ENCODE data around the gene SPATA32. TPM values are rescaled to one million over a fixed set of nuclear protein-coding genes. Genes with fewer than 3 reads are reported as not detected.

Gene SPATA32
- total RNA-seq, 1 donor: not detected

- H3K4me3 ChIP-seq (ENCODE audit: insufficient read depth, low read length): no peak overlapping the region
- H3K9me3 ChIP-seq (ENCODE audit: low read depth, low read length): no peaks in the 10 kb centered on the region
- no peak overlapping the region for H3K27ac ChIP-seq (ENCODE audit: low read depth, low read length)
- no peaks in the 10 kb centered on the region for H4K20me1 ChIP-seq (ENCODE audit: insufficient read depth, low read length)
- no peak overlapping the region for H2AFZ ChIP-seq (ENCODE audit: low read length)
- no peak for TF ChIP-seq CTCF (IDR thresholded peaks at IDR 0.05; ENCODE audit: extremely low read depth, low read depth, low read length)
- no peaks in the 10 kb centered on the region for H3K79me2 ChIP-seq (ENCODE audit: insufficient read depth, low read length)
- H3K36me3 ChIP-seq (ENCODE audit: insufficient read depth, low read length): no peaks in the 10 kb centered on the region
- H3K4me2 ChIP-seq (ENCODE audit: insufficient read depth, low read length): peak overlapping the region; percentile 66
- DNase-seq (ENCODE audit: insufficient read length, low spot score, missing footprints): no peak
- peaks cover 5% of the 10 kb centered on the region for H3K4me1 ChIP-seq (ENCODE audit: insufficient read depth, low read length)
- H3K27me3 ChIP-seq (ENCODE audit: insufficient read depth, low read length): peaks cover 33% of the 10 kb centered on the region
These were observed 15.6 kb downstream of the SPATA32 start for GRCh38 chr17:45246338-45246737.

- no peak overlapping the region for H3K4me3 ChIP-seq (ENCODE audit: insufficient read depth, low read length)
- TF ChIP-seq CTCF (IDR thresholded peaks at IDR 0.05; ENCODE audit: extremely low read depth, low read depth, low read length): no peak
- no peaks in the 10 kb centered on the region for H3K36me3 ChIP-seq (ENCODE audit: insufficient read depth, low read length)
- H2AFZ ChIP-seq (ENCODE audit: low read length): no peak overlapping the region
- H4K20me1 ChIP-seq (ENCODE audit: insufficient read depth, low read length): no peaks in the 10 kb centered on the region
- no peaks in the 10 kb centered on the region for H3K79me2 ChIP-seq (ENCODE audit: insufficient read depth, low read length)
- H3K27ac ChIP-seq (ENCODE audit: low read depth, low read length): no peak overlapping the region
- no peaks in the 10 kb centered on the region for H3K9me3 ChIP-seq (ENCODE audit: low read depth, low read length)
- no peak overlapping the region for H3K4me2 ChIP-seq (ENCODE audit: insufficient read depth, low read length)
- H3K27me3 ChIP-seq (ENCODE audit: insufficient read depth, low read length): peaks cover 37% of the 10 kb centered on the region
- DNase-seq (ENCODE audit: insufficient read length, low spot score, missing footprints): no peak
- H3K4me1 ChIP-seq (ENCODE audit: insufficient read depth, low read length): peaks cover 14% of the 10 kb centered on the region
These were observed 16.9 kb downstream of the SPATA32 start for GRCh38 chr17:45244725-45245656.

GRCh38 chr17:45243750-45244149 is 18.1 kb downstream of the SPATA32 start:
- Histone ChIP-seq H4K20me1 (ENCODE audit: insufficient read depth, low read length) (no peaks in the 10 kb centered on the region), H3K4me3 (ENCODE audit: insufficient read depth, low read length) (no peak overlapping the region), H2AFZ (ENCODE audit: low read length) (no peak overlapping the region), H3K4me1 (ENCODE audit: insufficient read depth, low read length) (peaks cover 21% of the 10 kb centered on the region), H3K27me3 (ENCODE audit: insufficient read depth, low read length) (peaks cover 32% of the 10 kb centered on the region), H3K4me2 (ENCODE audit: insufficient read depth, low read length) (no peak overlapping the region), H3K27ac (ENCODE audit: low read depth, low read length) (no peak overlapping the region), H3K36me3 (ENCODE audit: insufficient read depth, low read length) (no peaks in the 10 kb centered on the region), H3K79me2 (ENCODE audit: insufficient read depth, low read length) (no peaks in the 10 kb centered on the region), H3K9me3 (ENCODE audit: low read depth, low read length) (no peaks in the 10 kb centered on the region)
- no peak for DNase-seq (ENCODE audit: insufficient read length, low spot score, missing footprints)
- TF ChIP-seq CTCF (IDR thresholded peaks at IDR 0.05; ENCODE audit: extremely low read depth, low read depth, low read length): no peak

- no peaks in the 10 kb centered on the region for H3K79me2 ChIP-seq (ENCODE audit: insufficient read depth, low read length)
- peaks cover 25% of the 10 kb centered on the region for H3K27me3 ChIP-seq (ENCODE audit: insufficient read depth, low read length)
- H3K27ac ChIP-seq (ENCODE audit: low read depth, low read length): no peak overlapping the region
- H3K36me3 ChIP-seq (ENCODE audit: insufficient read depth, low read length): no peaks in the 10 kb centered on the region
- H3K4me1 ChIP-seq (ENCODE audit: insufficient read depth, low read length): peaks cover 19% of the 10 kb centered on the region
- H2AFZ ChIP-seq (ENCODE audit: low read length): no peak overlapping the region
- H4K20me1 ChIP-seq (ENCODE audit: insufficient read depth, low read length): no peaks in the 10 kb centered on the region
- DNase-seq (ENCODE audit: insufficient read length, low spot score, missing footprints): no peak
- H3K4me3 ChIP-seq (ENCODE audit: insufficient read depth, low read length): no peak overlapping the region
- H3K9me3 ChIP-seq (ENCODE audit: low read depth, low read length): no peaks in the 10 kb centered on the region
- TF ChIP-seq CTCF (IDR thresholded peaks at IDR 0.05; ENCODE audit: extremely low read depth, low read depth, low read length): no peak
- H3K4me2 ChIP-seq (ENCODE audit: insufficient read depth, low read length): no peak overlapping the region
These were observed 19.9 kb downstream of the SPATA32 start for GRCh38 chr17:45242029-45242414.
